Naive B cell (primary cell): ENCODE measurements around the gene HYAL1. TPM values are rescaled to one million over a fixed set of nuclear protein-coding genes. Genes with fewer than 3 reads are reported as not detected.
"Not testable (repeated sequence)": the region's sequence is repeated elsewhere in the genome, so short reads cannot be mapped to it uniquely, and the experiment has no call there.

ENCODE experiments used
- ATAC-seq, 2 donors: fragments of 150-1000 bp; cut with Tn5 transposase; 2 replicates each; pipeline ENCODE4 v1.10.0; 2021; ENCODE audit warnings: low read depth in 2 of 2, mild to moderate bottlenecking in 2 of 2, moderate library complexity in 2 of 2
- DNase-seq: peaks from one replicate; pipeline ENCODE4 v3.0.0; 2022
- H3K27ac Mint-ChIP-seq, 6 donors: one replicate each; pipeline ENCODE4 v1.8.0; 2020 to 2022; ENCODE audit warnings: mild to moderate bottlenecking in 6 of 6, mixed read lengths in 6 of 6, moderate library complexity in 5 of 6, inconsistent platforms in 2 of 6
- H3K27me3 Mint-ChIP-seq, 3 donors: one replicate each; pipeline ENCODE4 v1.8.0; 2021 to 2022; ENCODE audit warnings: mixed read lengths in 3 of 3, mild to moderate bottlenecking in 1 of 3
- H3K36me3 Mint-ChIP-seq, 2 donors: one replicate each; pipeline ENCODE4 v1.8.0; 2020 to 2022; ENCODE audit warnings: mixed read lengths in 2 of 2, inconsistent platforms in 1 of 2, mild to moderate bottlenecking in 1 of 2
- H3K4me1 Mint-ChIP-seq, 3 donors: one replicate each; pipeline ENCODE4 v1.8.0; 2020 to 2022; ENCODE audit warnings: mixed read lengths in 3 of 3, inconsistent platforms in 1 of 3, mild to moderate bottlenecking in 1 of 3, moderate library complexity in 1 of 3
- H3K4me3 Mint-ChIP-seq, 8 donors: one replicate each; pipeline ENCODE4 v1.8.0; 2020 to 2022; ENCODE audit warnings: mild to moderate bottlenecking in 8 of 8, mixed read lengths in 8 of 8, moderate library complexity in 8 of 8, inconsistent platforms in 2 of 8
- H3K9me3 Mint-ChIP-seq, 7 donors: one replicate each; pipeline ENCODE4 v1.8.0; 2020 to 2022; ENCODE audit warnings: mixed read lengths in 7 of 7, mild to moderate bottlenecking in 5 of 7, inconsistent platforms in 2 of 7, moderate library complexity in 1 of 7
- polyA plus RNA-seq, 6 donors: library from polyadenylated mRNA; unstranded; fragments of 300-500 nt; fragmentation: Illumina TruSeq; gene quantifications; one replicate each; pipeline ENCODE4 v1.2.3, GENCODE V29; 2021; ENCODE audit warnings: low read depth in 6 of 6

Gene HYAL1
- polyA plus RNA-seq, 6 donors from 2014 or later: 0.12 to 0.32 (median 0.15) TPM; not detected in 3

DNA sequence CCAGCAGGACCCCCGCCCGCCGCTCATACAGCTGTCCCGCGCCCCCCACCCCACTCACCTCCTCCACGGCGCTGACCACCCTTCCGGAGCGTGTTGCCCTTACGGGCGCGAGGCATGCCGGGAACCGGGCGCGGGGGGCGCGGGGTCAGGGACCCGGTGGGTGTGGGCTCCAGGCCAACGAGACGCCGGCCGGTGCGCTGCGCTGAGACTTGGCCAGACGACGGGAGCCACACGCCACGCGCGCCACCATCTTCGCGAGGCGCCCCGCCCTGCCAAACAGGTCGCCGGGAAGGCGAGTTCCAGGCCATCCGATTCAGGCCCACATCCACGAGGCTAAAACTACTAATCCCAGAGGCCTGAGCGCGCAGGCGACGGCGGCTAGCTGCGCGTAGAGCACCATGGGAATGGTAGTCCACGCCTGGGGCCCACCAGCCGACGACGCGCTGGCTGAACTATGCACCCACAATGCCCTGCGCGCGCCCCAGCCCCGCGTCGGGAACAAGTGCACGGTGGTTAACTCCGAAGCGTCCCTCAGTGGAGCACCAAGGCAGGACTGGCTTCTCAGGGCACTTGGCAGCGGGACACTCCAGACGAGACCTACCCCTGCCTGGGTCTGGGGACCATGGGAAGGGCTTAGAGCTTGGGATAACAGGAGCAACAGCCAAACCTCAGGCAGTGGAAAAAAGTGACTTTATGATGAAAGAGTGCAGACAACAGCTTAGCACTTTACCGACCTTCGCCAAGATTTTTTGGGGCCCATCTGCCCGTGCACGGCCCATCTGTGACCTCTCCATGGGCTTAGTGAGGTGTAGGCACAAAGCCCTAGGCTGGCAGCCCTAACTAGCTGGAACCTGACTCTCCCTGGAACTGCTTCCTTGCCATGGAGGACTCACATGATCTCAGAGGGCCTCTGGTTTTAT lies 11.0 kb downstream of the HYAL1 start, which contains the start of gene IFRD2:
TSS of gene IFRD2 (minus strand) at position 271 of the 920 bp plus-strand sequence. CDS start at position 116, 155 bp downstream.
- Mint-ChIP-seq H3K27ac (peak within 1 kb of the TSS; percentile 82 to 98 (median 94)), H3K9me3 (no peaks in the 10 kb centered on the region), H3K36me3 (no peaks in the 10 kb centered on the region), H3K4me1 (peaks cover 17 to 29% (median 24%) of the 10 kb centered on the region in 3 donors), H3K4me3 (peak within 1 kb of the TSS; percentile 84 to 95 (median 92)), H3K27me3 (no peaks in the 10 kb centered on the region)
- peak; percentile 98 for ATAC-seq
- DNase-seq: peak; percentile 94

DNA sequence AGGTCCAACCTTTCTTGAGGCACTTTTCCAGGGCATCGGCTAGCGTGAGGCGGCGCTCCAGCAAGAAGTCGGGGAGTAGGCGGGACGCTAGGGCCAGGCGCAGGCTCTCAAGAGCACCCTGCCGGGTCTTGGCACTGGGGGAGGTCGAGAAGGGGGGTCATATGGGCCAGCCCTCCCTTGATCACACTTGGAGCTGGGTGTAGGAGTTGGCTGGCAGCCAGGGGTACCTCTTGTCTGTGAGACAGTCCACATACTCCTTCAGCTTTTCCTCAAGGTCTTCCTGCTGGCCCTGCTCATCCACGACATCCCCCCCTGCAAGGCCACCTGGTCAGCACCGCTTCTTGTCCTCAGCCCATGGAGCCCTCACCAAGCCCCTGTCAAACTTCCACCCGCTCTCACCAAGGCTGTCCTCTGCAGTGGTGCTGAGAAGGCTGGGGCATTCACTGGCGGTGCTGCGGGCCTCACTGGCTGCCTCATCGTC lies 13.2 kb downstream of the HYAL1 start:
- Mint-ChIP-seq H3K27me3 (no peaks in the 10 kb centered on the region), H3K4me1 (peaks cover 17 to 27% (median 24%) of the 10 kb centered on the region in 3 donors), H3K4me3 (peak overlapping the region in 4 of 8 donors; percentile 70 to 95 (median 74)), H3K9me3 (no peaks in the 10 kb centered on the region), H3K27ac (peak overlapping the region in 1 of 6 donors; percentile 39), H3K36me3 (no peaks in the 10 kb centered on the region)
- ATAC-seq (no peak), DNase-seq (no peak)

DNA sequence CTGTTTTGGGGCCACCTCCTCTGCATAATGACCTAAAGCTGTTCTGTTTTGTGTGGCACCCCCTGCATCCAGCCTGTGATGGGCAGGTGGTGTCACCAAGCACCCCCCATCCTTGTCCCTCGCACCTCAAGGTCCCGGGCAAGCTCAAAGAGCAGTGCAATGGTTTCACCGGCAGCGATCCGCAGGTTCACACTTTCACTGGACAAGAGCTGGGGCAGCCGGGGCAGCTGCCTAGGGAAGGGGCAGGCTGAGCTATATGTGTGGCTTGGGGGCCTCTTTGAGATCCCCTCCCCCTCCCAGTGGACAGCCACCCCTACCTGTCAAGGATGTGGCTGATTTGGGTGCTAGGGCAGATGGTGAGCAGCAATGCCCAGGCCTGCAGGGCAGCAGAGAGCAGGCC lies 14.2 kb downstream of the HYAL1 start:
- H3K4me1 Mint-ChIP-seq: peaks cover 17 to 27% (median 24%) of the 10 kb centered on the region in 3 donors
- no peaks in the 10 kb centered on the region for H3K27me3 Mint-ChIP-seq
- no peaks in the 10 kb centered on the region for H3K36me3 Mint-ChIP-seq
- peak overlapping the region in 3 of 8 donors; percentile 68 to 77 (median 71) for H3K4me3 Mint-ChIP-seq
- H3K27ac Mint-ChIP-seq: no peak overlapping the region
- ATAC-seq (no peak), DNase-seq (no peak)
- no peaks in the 10 kb centered on the region for H3K9me3 Mint-ChIP-seq

DNA sequence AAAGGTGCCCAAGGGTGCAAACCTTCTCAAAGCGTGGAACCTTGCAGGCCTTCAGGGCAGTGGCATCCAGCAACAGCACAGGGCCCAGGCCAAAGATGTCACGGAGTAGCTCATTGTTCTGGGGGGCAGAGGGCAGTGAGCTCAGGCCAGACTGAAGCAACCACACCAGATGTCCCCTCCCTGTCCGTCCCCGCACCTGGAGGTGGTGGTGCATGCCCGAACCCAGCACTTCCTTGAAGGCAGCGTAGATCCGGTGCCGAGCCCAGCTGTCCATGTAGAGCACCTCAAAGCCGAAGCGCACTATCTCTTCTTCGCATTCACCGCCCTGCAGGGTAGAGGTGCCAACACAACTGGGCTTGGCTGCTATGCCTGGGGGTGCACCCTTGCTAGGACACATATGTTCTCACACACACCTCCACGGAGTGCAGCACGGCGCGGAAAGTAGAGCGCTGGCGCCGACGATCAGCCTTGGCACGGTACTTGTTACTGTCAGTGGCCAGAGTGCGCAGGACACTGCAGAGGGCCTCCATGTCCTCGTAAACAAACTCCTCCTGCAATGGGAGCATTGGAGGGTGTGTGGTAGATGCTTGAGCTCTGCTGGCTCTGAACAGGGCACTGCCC lies 14.9 kb downstream of the HYAL1 start:
- peaks cover 17 to 27% (median 24%) of the 10 kb centered on the region in 3 donors for H3K4me1 Mint-ChIP-seq
- H3K27ac Mint-ChIP-seq: peak overlapping the region in 1 of 6 donors; percentile 28
- H3K9me3 Mint-ChIP-seq: no peaks in the 10 kb centered on the region
- ATAC-seq: no peak
- no peaks in the 10 kb centered on the region for H3K36me3 Mint-ChIP-seq
- H3K27me3 Mint-ChIP-seq: no peaks in the 10 kb centered on the region
- DNase-seq: no peak
- peak overlapping the region in 1 of 8 donors; percentile 66 for H3K4me3 Mint-ChIP-seq

DNA sequence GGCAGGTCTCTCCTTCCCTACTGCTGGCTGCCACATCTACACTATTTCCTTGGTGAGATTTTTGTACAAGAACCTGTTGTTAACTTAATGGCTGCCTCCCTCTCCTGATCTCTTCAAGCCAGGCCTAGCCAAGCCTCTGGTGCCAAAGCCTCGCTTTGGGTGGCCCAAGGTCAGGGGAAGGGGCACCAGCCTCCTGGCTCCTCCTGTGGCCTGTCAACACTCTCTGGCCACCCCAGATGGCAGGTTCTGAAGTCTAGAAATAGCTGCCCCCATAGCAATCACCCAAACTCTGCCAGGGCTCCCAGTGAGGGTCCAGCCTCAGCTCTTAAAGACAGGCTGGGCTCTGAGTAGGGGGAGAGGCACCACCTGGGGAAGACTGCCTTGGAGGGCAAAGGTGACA lies 16.1 kb downstream of the HYAL1 start:
- no peaks in the 10 kb centered on the region for H3K36me3 Mint-ChIP-seq
- peaks cover 8 to 16% (median 15%) of the 10 kb centered on the region in 3 donors for H3K4me1 Mint-ChIP-seq
- no peak for DNase-seq
- ATAC-seq: no peak
- no peaks in the 10 kb centered on the region for H3K9me3 Mint-ChIP-seq
- H3K27ac Mint-ChIP-seq: peak overlapping the region in 1 of 6 donors; percentile 73
- H3K4me3 Mint-ChIP-seq: no peak overlapping the region
- H3K27me3 Mint-ChIP-seq: no peaks in the 10 kb centered on the region

DNA sequence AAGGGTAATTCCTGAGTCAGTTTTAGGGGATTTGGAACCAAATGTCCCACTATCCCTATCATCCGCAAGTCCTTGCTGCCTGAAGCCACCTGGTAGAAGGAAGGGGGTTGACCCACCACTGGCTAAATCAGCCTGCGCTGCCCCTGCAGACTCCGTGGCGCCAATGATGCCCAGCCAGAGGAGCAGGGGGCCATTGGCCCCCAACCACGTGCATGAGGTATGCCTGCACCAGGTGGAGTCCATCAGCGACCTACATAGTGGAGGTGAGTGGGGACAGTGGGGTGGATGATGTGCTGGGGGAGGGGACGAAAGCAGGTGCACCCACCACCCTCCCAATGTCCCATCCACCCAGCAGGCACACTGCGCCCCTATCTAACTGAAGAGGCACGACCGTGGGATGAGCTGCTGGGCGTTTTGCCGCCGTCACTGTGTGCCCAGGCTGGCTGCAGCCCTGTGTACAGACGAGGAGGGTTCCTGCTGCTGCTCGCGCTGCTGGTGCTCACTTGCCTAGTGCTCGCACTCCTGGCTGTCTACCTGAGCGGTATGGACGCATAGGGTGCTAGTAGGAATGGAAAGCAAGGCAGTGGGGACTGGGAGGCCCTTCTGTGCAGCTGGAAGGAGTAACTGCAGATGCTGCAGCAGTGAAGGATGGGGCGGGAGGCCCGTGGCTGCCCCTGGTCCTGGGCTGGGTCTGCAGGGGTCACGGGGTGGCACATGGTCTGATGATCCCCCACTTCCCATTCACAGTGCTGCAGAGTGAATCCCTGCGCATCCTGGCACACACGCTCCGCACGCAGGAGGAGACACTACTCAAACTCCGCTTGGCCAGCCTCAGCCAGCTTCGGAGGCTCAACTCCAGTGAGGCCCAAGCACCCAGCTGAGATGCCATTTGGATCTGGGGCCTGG lies 16.8 kb downstream of the HYAL1 start:
- Mint-ChIP-seq H3K9me3 (no peaks in the 10 kb centered on the region), H3K4me3 (no peak overlapping the region), H3K36me3 (no peaks in the 10 kb centered on the region), H3K4me1 (peaks cover 6 to 15% (median 12%) of the 10 kb centered on the region in 3 donors), H3K27me3 (no peaks in the 10 kb centered on the region), H3K27ac (no peak overlapping the region)
- ATAC-seq (no peak), DNase-seq (no peak)

DNA sequence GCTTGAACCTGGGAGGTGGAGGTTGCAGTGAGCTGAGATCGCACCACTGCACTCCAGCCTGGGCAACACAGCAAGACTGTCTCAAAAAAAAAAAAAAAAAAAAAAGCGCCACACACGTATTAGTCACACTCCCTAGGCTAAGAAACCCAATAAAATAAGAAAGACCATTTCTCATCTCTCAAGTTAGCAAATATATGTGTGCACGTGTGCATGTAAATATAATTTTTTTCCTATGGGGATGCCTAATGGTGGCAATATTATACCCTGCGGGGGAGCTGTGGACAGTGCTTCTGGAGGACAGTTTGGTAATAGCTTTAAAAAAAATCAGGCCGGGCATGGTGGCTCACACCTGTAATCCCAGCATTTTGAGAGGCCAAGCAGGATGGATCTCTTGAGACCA lies 19.3 kb downstream of the HYAL1 start:
- not testable (repeated sequence) for H3K4me1 Mint-ChIP-seq, H3K27ac Mint-ChIP-seq, H3K36me3 Mint-ChIP-seq, H3K9me3 Mint-ChIP-seq, H3K27me3 Mint-ChIP-seq, DNase-seq, ATAC-seq
- peak overlapping the region in 1 of 8 donors; percentile 18 for H3K4me3 Mint-ChIP-seq

DNA sequence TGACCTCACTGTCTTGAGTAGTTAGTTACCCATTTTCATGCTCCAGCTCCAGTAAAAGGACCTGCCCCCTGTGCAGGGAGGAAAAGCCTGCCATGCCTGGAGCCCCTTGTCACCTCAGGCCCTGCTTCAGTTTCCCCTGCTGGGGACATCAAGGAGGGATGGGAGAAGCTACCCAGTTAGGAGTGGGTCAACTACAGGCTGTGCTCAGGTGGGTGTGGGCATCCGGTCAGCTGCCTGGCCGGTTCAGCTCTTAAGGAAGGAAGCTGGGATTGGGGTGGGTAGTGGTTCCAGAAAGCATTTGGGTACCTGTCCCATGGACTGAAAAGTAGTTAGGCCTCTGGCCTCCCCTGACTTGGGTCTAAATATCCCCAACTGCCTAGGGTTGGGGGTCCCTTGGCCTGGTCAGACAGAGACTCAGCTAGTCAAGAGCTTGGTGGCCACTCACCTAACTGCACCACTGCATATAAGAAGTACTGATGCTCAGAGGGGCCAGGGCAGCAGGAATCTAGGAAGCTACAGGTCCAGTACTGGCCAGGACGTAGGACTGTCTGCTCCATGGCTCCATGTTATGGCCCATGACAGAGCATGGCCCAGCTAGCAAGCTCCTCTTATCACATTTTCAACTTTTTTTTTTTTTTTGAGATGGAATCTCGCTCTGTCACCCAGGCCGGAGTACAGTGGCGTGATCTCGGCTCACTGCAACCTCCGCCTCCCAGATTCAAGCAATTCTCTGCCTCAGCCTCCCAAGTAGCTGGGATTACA lies 23.9 kb downstream of the HYAL1 start:
- Mint-ChIP-seq H3K4me1 (peaks cover 11 to 15% (median 14%) of the 10 kb centered on the region in 3 donors), H3K27me3 (peaks cover 25 to 34% (median 27%) of the 10 kb centered on the region in 3 donors), H3K36me3 (no peaks in the 10 kb centered on the region), H3K27ac (no peak overlapping the region), H3K4me3 (no peak overlapping the region), H3K9me3 (no peaks in the 10 kb centered on the region)
- DNase-seq: no peak
- ATAC-seq: no peak

DNA sequence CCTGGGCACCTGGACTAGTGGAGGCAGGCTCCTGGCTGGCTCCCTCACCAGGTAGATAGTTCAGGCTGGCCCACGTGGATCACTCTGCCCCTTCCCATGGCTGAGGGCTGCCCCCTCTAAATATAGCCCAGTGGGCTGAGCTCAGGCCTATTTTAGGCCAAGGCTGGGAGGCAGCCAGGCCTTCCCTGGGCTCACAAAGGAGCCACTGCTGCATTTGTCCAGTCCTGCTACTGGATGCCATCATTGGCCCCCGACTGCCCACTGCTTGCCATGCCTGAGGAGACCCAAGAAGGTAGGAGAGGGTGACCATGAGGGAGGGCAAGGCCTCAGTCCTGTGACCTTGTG lies 24.5 kb downstream of the HYAL1 start, which contains the start of gene LSMEM2:
TSS of gene LSMEM2 (plus strand) at position 208 of the 345 bp plus-strand sequence. CDS start at position 235, 27 bp downstream.
- Mint-ChIP-seq H3K4me1 (peaks cover 15 to 21% (median 19%) of the 10 kb centered on the region in 3 donors), H3K4me3 (no peak within 1 kb of the TSS), H3K27me3 (peaks cover 30 to 40% (median 33%) of the 10 kb centered on the region in 3 donors), H3K27ac (no peak within 1 kb of the TSS), H3K36me3 (no peaks in the 10 kb centered on the region), H3K9me3 (no peaks in the 10 kb centered on the region)
- no peak for DNase-seq
- no peak for ATAC-seq

DNA sequence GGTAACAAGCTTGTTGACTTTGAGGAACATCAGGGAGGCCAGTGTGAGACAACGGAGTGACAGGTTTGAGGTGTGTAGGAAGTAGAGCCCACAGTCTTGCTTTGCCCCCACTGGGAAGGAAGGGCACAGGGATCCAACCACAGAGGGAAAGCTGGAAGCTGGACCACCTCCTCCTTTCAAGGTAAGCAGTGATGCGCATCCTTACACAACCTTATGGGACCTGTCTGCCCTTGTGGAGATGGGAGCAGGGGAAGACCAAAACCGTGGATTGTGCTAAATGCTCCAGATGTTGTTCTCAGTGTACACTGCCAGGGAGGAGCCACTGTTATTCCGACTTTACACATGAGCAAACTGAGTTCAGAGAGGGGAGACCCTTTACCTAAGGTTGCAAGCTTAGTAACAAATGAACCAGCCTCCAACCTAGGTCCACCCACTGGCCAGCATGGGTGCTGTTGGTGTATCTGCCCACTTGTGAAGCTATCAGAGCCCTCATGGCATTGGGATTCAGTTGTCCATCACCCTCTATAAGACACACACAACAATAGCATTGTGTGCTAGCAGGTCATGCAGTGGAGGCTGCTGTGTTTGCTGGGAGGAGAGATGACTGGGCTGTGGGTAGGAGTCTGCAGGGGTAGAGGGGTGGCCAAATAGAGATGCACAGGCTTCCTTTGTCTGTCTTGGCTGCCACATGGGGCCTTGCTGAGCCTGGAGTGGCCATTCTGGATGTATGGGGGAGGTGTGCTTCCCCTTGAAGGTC lies 25.1 kb downstream of the HYAL1 start:
- H3K27me3 Mint-ChIP-seq: peaks cover 30 to 40% (median 34%) of the 10 kb centered on the region in 3 donors
- no peaks in the 10 kb centered on the region for H3K36me3 Mint-ChIP-seq
- H3K4me1 Mint-ChIP-seq: peaks cover 15 to 22% (median 19%) of the 10 kb centered on the region in 3 donors
- H3K9me3 Mint-ChIP-seq: no peaks in the 10 kb centered on the region
- DNase-seq (no peak), ATAC-seq (no peak)
- H3K27ac Mint-ChIP-seq: no peak overlapping the region
- no peak overlapping the region for H3K4me3 Mint-ChIP-seq

DNA sequence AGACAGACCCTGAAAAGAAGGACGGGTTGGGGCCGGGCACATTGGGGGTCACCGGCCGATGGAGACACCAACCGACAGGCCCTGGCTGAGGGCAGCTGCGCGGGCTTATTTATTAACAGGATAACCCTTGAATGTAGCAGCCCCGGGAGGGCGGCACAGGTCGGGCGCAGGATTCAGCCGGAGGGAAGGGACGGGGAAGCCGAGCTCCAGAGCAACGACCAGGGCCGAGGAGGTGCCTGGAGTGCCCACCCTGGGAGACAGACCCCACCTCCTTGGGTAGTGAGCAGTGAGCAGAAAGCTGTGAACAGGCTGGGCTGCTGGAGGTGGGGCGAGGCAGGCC lies 26.6 kb downstream of the HYAL1 start:
- H3K9me3 Mint-ChIP-seq: no peaks in the 10 kb centered on the region
- H3K27ac Mint-ChIP-seq: no peak overlapping the region
- H3K4me3 Mint-ChIP-seq: peak overlapping the region in 1 of 8 donors; percentile 53
- DNase-seq: no peak
- peaks cover 35 to 49% (median 41%) of the 10 kb centered on the region in 3 donors for H3K27me3 Mint-ChIP-seq
- H3K36me3 Mint-ChIP-seq: no peaks in the 10 kb centered on the region
- no peak for ATAC-seq
- H3K4me1 Mint-ChIP-seq: peaks cover 19 to 29% (median 25%) of the 10 kb centered on the region in 3 donors
